Measurements from ENCODE around the gene LPIN3.

GRCh38 chr20:41390889-41391288, 50.3 kb downstream of the LPIN3 start:
- TF ChIP-seq, protein P1, sequence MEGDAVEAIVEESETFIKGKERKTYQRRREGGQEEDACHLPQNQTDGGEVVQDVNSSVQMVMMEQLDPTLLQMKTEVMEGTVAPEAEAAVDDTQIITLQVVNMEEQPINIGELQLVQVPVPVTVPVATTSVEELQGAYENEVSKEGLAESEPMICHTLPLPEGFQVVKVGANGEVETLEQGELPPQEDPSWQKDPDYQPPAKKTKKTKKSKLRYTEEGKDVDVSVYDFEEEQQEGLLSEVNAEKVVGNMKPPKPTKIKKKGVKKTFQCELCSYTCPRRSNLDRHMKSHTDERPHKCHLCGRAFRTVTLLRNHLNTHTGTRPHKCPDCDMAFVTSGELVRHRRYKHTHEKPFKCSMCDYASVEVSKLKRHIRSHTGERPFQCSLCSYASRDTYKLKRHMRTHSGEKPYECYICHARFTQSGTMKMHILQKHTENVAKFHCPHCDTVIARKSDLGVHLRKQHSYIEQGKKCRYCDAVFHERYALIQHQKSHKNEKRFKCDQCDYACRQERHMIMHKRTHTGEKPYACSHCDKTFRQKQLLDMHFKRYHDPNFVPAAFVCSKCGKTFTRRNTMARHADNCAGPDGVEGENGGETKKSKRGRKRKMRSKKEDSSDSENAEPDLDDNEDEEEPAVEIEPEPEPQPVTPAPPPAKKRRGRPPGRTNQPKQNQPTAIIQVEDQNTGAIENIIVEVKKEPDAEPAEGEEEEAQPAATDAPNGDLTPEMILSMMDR (conservative IDR thresholded peaks at IDR 0.05; ENCODE audit: low read depth in 2 of 2): no peak
- TF ChIP-seq, protein P2, sequence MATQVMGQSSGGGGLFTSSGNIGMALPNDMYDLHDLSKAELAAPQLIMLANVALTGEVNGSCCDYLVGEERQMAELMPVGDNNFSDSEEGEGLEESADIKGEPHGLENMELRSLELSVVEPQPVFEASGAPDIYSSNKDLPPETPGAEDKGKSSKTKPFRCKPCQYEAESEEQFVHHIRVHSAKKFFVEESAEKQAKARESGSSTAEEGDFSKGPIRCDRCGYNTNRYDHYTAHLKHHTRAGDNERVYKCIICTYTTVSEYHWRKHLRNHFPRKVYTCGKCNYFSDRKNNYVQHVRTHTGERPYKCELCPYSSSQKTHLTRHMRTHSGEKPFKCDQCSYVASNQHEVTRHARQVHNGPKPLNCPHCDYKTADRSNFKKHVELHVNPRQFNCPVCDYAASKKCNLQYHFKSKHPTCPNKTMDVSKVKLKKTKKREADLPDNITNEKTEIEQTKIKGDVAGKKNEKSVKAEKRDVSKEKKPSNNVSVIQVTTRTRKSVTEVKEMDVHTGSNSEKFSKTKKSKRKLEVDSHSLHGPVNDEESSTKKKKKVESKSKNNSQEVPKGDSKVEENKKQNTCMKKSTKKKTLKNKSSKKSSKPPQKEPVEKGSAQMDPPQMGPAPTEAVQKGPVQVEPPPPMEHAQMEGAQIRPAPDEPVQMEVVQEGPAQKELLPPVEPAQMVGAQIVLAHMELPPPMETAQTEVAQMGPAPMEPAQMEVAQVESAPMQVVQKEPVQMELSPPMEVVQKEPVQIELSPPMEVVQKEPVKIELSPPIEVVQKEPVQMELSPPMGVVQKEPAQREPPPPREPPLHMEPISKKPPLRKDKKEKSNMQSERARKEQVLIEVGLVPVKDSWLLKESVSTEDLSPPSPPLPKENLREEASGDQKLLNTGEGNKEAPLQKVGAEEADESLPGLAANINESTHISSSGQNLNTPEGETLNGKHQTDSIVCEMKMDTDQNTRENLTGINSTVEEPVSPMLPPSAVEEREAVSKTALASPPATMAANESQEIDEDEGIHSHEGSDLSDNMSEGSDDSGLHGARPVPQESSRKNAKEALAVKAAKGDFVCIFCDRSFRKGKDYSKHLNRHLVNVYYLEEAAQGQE (IDR thresholded peaks at IDR 0.05; ENCODE audit: unreplicated experiment): no peak
- TF ChIP-seq EZH2 (IDR thresholded peaks at IDR 0.05; ENCODE audit: low read depth, unreplicated experiment): no peak
- TF ChIP-seq EZH2phosphoT487 (IDR thresholded peaks at IDR 0.05; ENCODE audit: unreplicated experiment): no peak
- no peak for TF ChIP-seq CREB1 (CRISPR knock-in tag; IDR thresholded peaks at IDR 0.05; ENCODE audit: low read depth)
